ENCODE measurements around the gene STIP1. TPM values are rescaled to one million over a fixed set of nuclear protein-coding genes. Genes with fewer than 3 reads are reported as not detected.
A peak's percentile ranks its signal among the peaks of the same experiment; 100 is the strongest.

STIP1 gene
- total and polyA plus RNA-seq, 9 of the 15 experiments (the other 6 are each of a cell fraction or from before 2014, with no cell fraction given), result 58.1 to 465 (median 346) TPM

DNA sequence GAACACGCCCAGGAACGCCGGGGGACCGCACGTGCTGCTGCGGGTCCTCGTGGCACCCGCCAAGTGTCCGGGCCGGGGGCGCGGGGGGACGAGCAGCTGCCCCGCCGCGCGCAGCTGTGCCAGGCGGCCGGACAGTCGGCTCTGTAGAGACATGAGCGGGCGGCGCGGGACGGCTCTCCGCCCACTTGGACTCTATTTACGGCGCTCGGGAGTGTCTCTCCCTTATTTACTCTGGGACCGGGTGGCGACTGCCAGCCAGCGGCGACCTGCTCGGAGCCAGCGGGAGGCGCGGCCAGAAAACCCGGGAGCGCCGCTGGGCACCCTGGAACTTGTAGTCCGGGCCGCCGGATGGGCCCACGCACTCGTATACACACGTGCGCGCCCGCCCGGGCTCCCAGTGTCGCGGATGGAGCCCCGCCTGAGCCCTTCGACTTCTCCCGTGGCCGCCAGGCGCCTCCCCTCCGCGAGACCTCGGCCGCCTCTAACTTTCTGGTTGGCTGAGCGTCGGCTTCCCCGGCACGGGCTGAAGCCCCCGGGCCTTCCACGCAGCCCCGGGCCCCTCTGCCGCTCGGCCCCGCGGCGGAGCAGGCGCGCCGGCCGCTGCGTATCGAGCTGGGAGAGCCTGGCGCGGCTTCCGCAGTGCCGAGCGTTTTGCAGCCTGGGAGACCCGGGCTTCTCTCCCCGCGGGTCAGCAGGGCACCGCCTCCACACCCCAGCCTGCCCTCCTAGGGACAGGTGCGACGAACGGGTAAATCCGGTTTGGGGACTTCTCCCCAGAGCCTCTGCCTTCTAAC lies 19.9 kb upstream of the STIP1 start, which contains the start of gene MACROD1 (continued):
- TF ChIP-seq, protein P1, sequence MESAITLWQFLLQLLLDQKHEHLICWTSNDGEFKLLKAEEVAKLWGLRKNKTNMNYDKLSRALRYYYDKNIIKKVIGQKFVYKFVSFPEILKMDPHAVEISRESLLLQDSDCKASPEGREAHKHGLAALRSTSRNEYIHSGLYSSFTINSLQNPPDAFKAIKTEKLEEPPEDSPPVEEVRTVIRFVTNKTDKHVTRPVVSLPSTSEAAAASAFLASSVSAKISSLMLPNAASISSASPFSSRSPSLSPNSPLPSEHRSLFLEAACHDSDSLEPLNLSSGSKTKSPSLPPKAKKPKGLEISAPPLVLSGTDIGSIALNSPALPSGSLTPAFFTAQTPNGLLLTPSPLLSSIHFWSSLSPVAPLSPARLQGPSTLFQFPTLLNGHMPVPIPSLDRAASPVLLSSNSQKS (CRISPR knock-in tag; IDR thresholded peaks at IDR 0.05), result no peak
- no peak for TF ChIP-seq MAFK (IDR thresholded peaks at IDR 0.05; ENCODE audit: low read length)

DNA sequence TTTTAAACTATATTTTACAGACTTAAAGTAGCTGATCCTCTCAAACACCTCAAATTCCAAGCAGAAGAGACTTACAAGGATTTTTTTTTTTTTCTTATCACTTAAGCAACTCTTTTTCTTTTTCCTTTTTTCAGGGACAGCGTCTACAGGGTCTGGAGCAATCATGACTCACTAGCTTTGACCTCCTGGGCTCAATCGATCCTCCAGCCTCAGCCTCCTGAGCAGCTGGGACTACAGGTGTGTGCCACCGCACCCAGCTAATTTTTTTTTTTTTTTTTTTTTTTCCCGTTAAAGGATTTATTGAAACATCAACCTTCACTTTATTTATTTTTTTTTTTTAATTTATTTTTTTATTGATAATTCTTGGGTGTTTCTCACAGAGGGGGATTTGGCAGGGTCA lies 15.6 kb upstream of the STIP1 start:
- no peak for ATAC-seq
- intact Hi-C loops (cut with micrococcal nuclease) (no loop called here), in situ Hi-C loops (cut with MboI) (no loop called here)
- Histone ChIP-seq H3K79me2 (ENCODE audit: control insufficient read depth, insufficient read depth, low read length) (peaks cover 28% of the 10 kb centered on the region), H3K4me3 (no peak overlapping the region), H3K9ac (ENCODE audit: insufficient read depth in 1 of 2, low read depth in 2 of 2, low read length in 2 of 2) (no peak overlapping the region), H3K9me1 (ENCODE audit: control insufficient read depth, insufficient read depth, low read length) (no peaks in the 10 kb centered on the region), H3K36me3 (ENCODE audit: control insufficient read depth, insufficient read depth, low read length) (peaks cover 6% of the 10 kb centered on the region; the same call in 2 of the 3 replicates), H3K27me3 (ENCODE audit: control insufficient read depth in 2 of 2, insufficient read depth in 2 of 2, low read length in 2 of 2) (no peaks in the 10 kb centered on the region), H3K4me2 (ENCODE audit: insufficient read depth, low read length) (no peak overlapping the region), H2AFZ (ENCODE audit: low read depth, low read length) (no peak overlapping the region), H3K9me3 (replicated peaks; ENCODE audit: control insufficient read depth, insufficient read depth, low read depth, low read length) (no peaks in the 10 kb centered on the region), H4K20me1 (replicated peaks; ENCODE audit: control insufficient read depth, insufficient read depth, low read length) (no peaks in the 10 kb centered on the region), H3K27ac (ENCODE audit: extremely low read depth, low read depth, low read length) (no peak overlapping the region), H3K4me1 (replicated peaks in 1 of 2; ENCODE audit: control insufficient read depth in 2 of 2, insufficient read depth in 2 of 2, low read length in 2 of 2) (peaks cover 10 to 15% of the 10 kb centered on the region in 2 experiments; a peak in 4 of 5 replicates)
- BruUV-seq (replicated peaks), result no TSS peak
- WGBS (ENCODE audit: insufficient coverage, low coverage, missing lambda C conversion rate), result 80% methylated on average over 3 of the region's 4 CpGs
- ChIA-PET POLR2A (interaction anchor here (0.7 to 1.7 kb wide), 2 partner anchors 12 to 487 kb away, joined by 4 to 7 read pairs; no protein-coding TSS in a partner anchor), CTCF (ENCODE audit: low intra/inter-chr PET ratio) (no interaction called here)
- no peak for FAIRE-seq
- TF ChIP-seq, protein P2, sequence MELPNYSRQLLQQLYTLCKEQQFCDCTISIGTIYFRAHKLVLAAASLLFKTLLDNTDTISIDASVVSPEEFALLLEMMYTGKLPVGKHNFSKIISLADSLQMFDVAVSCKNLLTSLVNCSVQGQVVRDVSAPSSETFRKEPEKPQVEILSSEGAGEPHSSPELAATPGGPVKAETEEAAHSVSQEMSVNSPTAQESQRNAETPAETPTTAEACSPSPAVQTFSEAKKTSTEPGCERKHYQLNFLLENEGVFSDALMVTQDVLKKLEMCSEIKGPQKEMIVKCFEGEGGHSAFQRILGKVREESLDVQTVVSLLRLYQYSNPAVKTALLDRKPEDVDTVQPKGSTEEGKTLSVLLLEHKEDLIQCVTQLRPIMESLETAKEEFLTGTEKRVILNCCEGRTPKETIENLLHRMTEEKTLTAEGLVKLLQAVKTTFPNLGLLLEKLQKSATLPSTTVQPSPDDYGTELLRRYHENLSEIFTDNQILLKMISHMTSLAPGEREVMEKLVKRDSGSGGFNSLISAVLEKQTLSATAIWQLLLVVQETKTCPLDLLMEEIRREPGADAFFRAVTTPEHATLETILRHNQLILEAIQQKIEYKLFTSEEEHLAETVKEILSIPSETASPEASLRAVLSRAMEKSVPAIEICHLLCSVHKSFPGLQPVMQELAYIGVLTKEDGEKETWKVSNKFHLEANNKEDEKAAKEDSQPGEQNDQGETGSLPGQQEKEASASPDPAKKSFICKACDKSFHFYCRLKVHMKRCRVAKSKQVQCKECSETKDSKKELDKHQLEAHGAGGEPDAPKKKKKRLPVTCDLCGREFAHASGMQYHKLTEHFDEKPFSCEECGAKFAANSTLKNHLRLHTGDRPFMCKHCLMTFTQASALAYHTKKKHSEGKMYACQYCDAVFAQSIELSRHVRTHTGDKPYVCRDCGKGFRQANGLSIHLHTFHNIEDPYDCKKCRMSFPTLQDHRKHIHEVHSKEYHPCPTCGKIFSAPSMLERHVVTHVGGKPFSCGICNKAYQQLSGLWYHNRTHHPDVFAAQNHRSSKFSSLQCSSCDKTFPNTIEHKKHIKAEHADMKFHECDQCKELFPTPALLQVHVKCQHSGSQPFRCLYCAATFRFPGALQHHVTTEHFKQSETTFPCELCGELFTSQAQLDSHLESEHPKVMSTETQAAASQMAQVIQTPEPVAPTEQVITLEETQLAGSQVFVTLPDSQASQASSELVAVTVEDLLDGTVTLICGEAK (IDR thresholded peaks at IDR 0.05), result 0 out of 2 replicates have a peak, but pooled peaks have one; percentile 45
- TF ChIP-seq, protein P2 (CRISPR knock-in tag; IDR thresholded peaks at IDR 0.05), result no peak
- TF ChIP-seq PRPF4 (IDR thresholded peaks at IDR 0.05; ENCODE audit: insufficient read depth, low read depth, low read length, poor library complexity, severe bottlenecking) (no peak), PML (IDR thresholded peaks at IDR 0.05; ENCODE audit: low read length) (no peak), JUN (IDR thresholded peaks at IDR 0.05; ENCODE audit: borderline replicate concordance, low read depth, low read length) (no peak), JUN (CRISPR knock-in tag; IDR thresholded peaks at IDR 0.05; ENCODE audit: borderline replicate concordance) (no peak), ZSCAN29 (IDR thresholded peaks at IDR 0.05) (peak; percentile 92), PHB2 (IDR thresholded peaks at IDR 0.05; ENCODE audit: low read depth) (no peak)
- no peak for DNase-seq (ENCODE audit: extremely low read depth in 1 of 4, low spot score in 3 of 4)
